ENCODE measurements around the gene DLGAP4. TPM values are rescaled to one million over a fixed set of nuclear protein-coding genes. Genes with fewer than 3 reads are reported as not detected.
"Not testable (repeated sequence)": the region's sequence is repeated elsewhere in the genome, so short reads cannot be mapped to it uniquely, and the experiment has no call there.

The DLGAP4 gene
- total RNA-seq, 1 donor from 2014 or later, result 25.7 TPM

GRCh38 chr20:36519012-36519719 lies 213.0 kb downstream of the DLGAP4 start:
- Mint-ChIP-seq H3K36me3 (ENCODE audit: low read depth) (peaks cover 12% of the 10 kb centered on the region), H3K9me3 (no peaks in the 10 kb centered on the region), H3K27me3 (ENCODE audit: insufficient read depth) (no peaks in the 10 kb centered on the region), H3K27ac (no peak overlapping the region), H3K4me3 (no peak overlapping the region), H3K4me1 (ENCODE audit: low read depth) (no peaks in the 10 kb centered on the region)
- intact Hi-C loops (cut with micrococcal nuclease), result no loop called here
- DNase-seq (ENCODE audit: low spot score), result no peak

GRCh38 chr20:36519944-36520343 lies 213.8 kb downstream of the DLGAP4 start:
- Mint-ChIP-seq H3K4me1 (ENCODE audit: low read depth) (no peaks in the 10 kb centered on the region), H3K4me3 (no peak overlapping the region), H3K27ac (peak overlapping the region; percentile 29), H3K36me3 (ENCODE audit: low read depth) (peaks cover 12% of the 10 kb centered on the region), H3K9me3 (no peaks in the 10 kb centered on the region), H3K27me3 (ENCODE audit: insufficient read depth) (no peaks in the 10 kb centered on the region)
- no peak for DNase-seq (ENCODE audit: low spot score)
- intact Hi-C loops (cut with micrococcal nuclease), result no loop called here

- no peaks in the 10 kb centered on the region for H3K4me1 Mint-ChIP-seq (ENCODE audit: low read depth)
- no peaks in the 10 kb centered on the region for H3K9me3 Mint-ChIP-seq
- intact Hi-C loops (cut with micrococcal nuclease), result no loop called here
- no peak for DNase-seq (ENCODE audit: low spot score)
- H3K36me3 Mint-ChIP-seq (ENCODE audit: low read depth), result peaks cover 10% of the 10 kb centered on the region
- H3K27ac Mint-ChIP-seq, result no peak overlapping the region
- no peaks in the 10 kb centered on the region for H3K27me3 Mint-ChIP-seq (ENCODE audit: insufficient read depth)
- no peak overlapping the region for H3K4me3 Mint-ChIP-seq
Measured at GRCh38 chr20:36521526-36521925, 215.4 kb downstream of the DLGAP4 start.

GRCh38 chr20:36522412-36522811 lies 216.3 kb downstream of the DLGAP4 start:
- H3K9me3 Mint-ChIP-seq; DNase-seq (ENCODE audit: low spot score); intact Hi-C loops (cut with micrococcal nuclease); H3K4me1 Mint-ChIP-seq (ENCODE audit: low read depth); H3K27ac Mint-ChIP-seq; H3K4me3 Mint-ChIP-seq; H3K27me3 Mint-ChIP-seq (ENCODE audit: insufficient read depth): not testable (repeated sequence)
- H3K36me3 Mint-ChIP-seq (ENCODE audit: low read depth), result peaks cover 13% of the 10 kb centered on the region

- peaks cover 16% of the 10 kb centered on the region for H3K36me3 Mint-ChIP-seq (ENCODE audit: low read depth)
- H3K9me3 Mint-ChIP-seq, result no peaks in the 10 kb centered on the region
- intact Hi-C loops (cut with micrococcal nuclease), result no loop called here
- H3K4me3 Mint-ChIP-seq, result no peak overlapping the region
- no peaks in the 10 kb centered on the region for H3K27me3 Mint-ChIP-seq (ENCODE audit: insufficient read depth)
- no peak overlapping the region for H3K27ac Mint-ChIP-seq
- DNase-seq (ENCODE audit: low spot score), result no peak
- no peaks in the 10 kb centered on the region for H3K4me1 Mint-ChIP-seq (ENCODE audit: low read depth)
Measured at GRCh38 chr20:36523341-36523740, 217.2 kb downstream of the DLGAP4 start.

GRCh38 chr20:36525620-36526365 lies 219.7 kb downstream of the DLGAP4 start:
- no peaks in the 10 kb centered on the region for H3K27me3 Mint-ChIP-seq (ENCODE audit: insufficient read depth)
- DNase-seq (ENCODE audit: low spot score), result no peak
- H3K4me3 Mint-ChIP-seq, result no peak overlapping the region
- H3K36me3 Mint-ChIP-seq (ENCODE audit: low read depth), result peaks cover 14% of the 10 kb centered on the region
- no peaks in the 10 kb centered on the region for H3K9me3 Mint-ChIP-seq
- no peaks in the 10 kb centered on the region for H3K4me1 Mint-ChIP-seq (ENCODE audit: low read depth)
- H3K27ac Mint-ChIP-seq, result no peak overlapping the region
- intact Hi-C loops (cut with micrococcal nuclease), result no loop called here

GRCh38 chr20:36526521-36527011 lies 220.4 kb downstream of the DLGAP4 start:
- Mint-ChIP-seq H3K4me1 (ENCODE audit: low read depth) (no peaks in the 10 kb centered on the region), H3K9me3 (no peaks in the 10 kb centered on the region), H3K4me3 (no peak overlapping the region), H3K27me3 (ENCODE audit: insufficient read depth) (no peaks in the 10 kb centered on the region), H3K27ac (no peak overlapping the region), H3K36me3 (ENCODE audit: low read depth) (peaks cover 11% of the 10 kb centered on the region)
- intact Hi-C loops (cut with micrococcal nuclease), result no loop called here
- no peak for DNase-seq (ENCODE audit: low spot score)

- Mint-ChIP-seq H3K27ac (no peak overlapping the region), H3K9me3 (no peaks in the 10 kb centered on the region), H3K4me1 (ENCODE audit: low read depth) (no peaks in the 10 kb centered on the region), H3K36me3 (ENCODE audit: low read depth) (peaks cover 9% of the 10 kb centered on the region), H3K27me3 (ENCODE audit: insufficient read depth) (no peaks in the 10 kb centered on the region), H3K4me3 (no peak overlapping the region)
- DNase-seq (ENCODE audit: low spot score), result no peak
- intact Hi-C loops (cut with micrococcal nuclease), result no loop called here
Measured at GRCh38 chr20:36527331-36528125, 221.4 kb downstream of the DLGAP4 start.

GRCh38 chr20:36528176-36528874 lies 222.2 kb downstream of the DLGAP4 start:
- Mint-ChIP-seq H3K4me3 (no peak overlapping the region), H3K27me3 (ENCODE audit: insufficient read depth) (no peaks in the 10 kb centered on the region), H3K4me1 (ENCODE audit: low read depth) (no peaks in the 10 kb centered on the region), H3K27ac (no peak overlapping the region), H3K36me3 (ENCODE audit: low read depth) (peaks cover 9% of the 10 kb centered on the region), H3K9me3 (no peaks in the 10 kb centered on the region)
- no peak for DNase-seq (ENCODE audit: low spot score)
- intact Hi-C loops (cut with micrococcal nuclease), result no loop called here

- Mint-ChIP-seq H3K4me1 (ENCODE audit: low read depth) (no peaks in the 10 kb centered on the region), H3K27ac (no peak overlapping the region), H3K9me3 (no peaks in the 10 kb centered on the region), H3K27me3 (ENCODE audit: insufficient read depth) (no peaks in the 10 kb centered on the region), H3K4me3 (no peak overlapping the region), H3K36me3 (ENCODE audit: low read depth) (peaks cover 9% of the 10 kb centered on the region)
- intact Hi-C loops (cut with micrococcal nuclease), result no loop called here
- DNase-seq (ENCODE audit: low spot score), result no peak
Measured at GRCh38 chr20:36528875-36529417, 222.8 kb downstream of the DLGAP4 start.

- H3K27me3 Mint-ChIP-seq (ENCODE audit: insufficient read depth), result peaks cover under 1% of the 10 kb centered on the region
- no peaks in the 10 kb centered on the region for H3K4me1 Mint-ChIP-seq (ENCODE audit: low read depth)
- H3K4me3 Mint-ChIP-seq, result no peak overlapping the region
- H3K27ac Mint-ChIP-seq, result no peak overlapping the region
- intact Hi-C loops (cut with micrococcal nuclease), result no loop called here
- H3K36me3 Mint-ChIP-seq (ENCODE audit: low read depth), result peaks cover 4% of the 10 kb centered on the region
- no peaks in the 10 kb centered on the region for H3K9me3 Mint-ChIP-seq
- DNase-seq (ENCODE audit: low spot score), result no peak
Measured at GRCh38 chr20:36532388-36532787, 226.2 kb downstream of the DLGAP4 start.

- Mint-ChIP-seq H3K36me3 (ENCODE audit: low read depth) (peaks cover under 1% of the 10 kb centered on the region), H3K27me3 (ENCODE audit: insufficient read depth) (peaks cover 5% of the 10 kb centered on the region), H3K9me3 (no peaks in the 10 kb centered on the region), H3K4me3 (no peak overlapping the region), H3K4me1 (ENCODE audit: low read depth) (no peaks in the 10 kb centered on the region), H3K27ac (no peak overlapping the region)
- DNase-seq (ENCODE audit: low spot score), result no peak
- intact Hi-C loops (cut with micrococcal nuclease), result no loop called here
Measured at GRCh38 chr20:36532822-36533221, 226.7 kb downstream of the DLGAP4 start.

Data from activated T-helper 1 cell treated with anti-CD3 and anti-CD28 coated beads, Interleukin-12 subunit alpha, Interleukin-12 subunit beta, Interleukin-2, Interleukin-4 antibody, amounts not matched to agents 30 ng/mL and 10 ng/mL and 1 ng/mL, durations not matched to agents 14 hours and 24 hours and 36 hours (primary cell).